ENCODE data around the gene CA6.
"Not testable (repeated sequence)": the region's sequence is repeated elsewhere in the genome, so short reads cannot be mapped to it uniquely, and the experiment has no call there.

Gene CA6

GRCh38 chr1:9006956-9007615 is 61.4 kb downstream of the CA6 start:
- DNase-seq: no peak

DNA sequence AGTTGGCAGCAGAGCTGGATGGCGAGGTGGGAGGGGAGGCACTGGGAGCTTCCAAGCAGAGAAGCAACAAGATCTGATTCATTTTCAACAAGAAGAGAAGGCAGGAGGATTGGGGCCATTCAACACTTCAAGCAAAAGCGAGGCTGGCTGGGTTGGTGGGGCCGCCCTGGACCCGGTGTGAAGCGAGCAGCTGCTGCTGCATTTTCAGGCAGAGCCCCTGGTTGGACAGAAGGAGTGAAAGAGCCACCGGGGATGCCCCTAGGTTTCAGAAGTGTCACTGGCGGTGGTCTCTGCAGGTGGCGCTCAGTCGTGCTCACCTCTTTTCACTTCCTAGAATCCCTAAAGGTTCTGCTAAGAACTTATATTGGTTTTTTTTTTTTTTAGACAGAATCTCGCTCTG is 62.6 kb downstream of the CA6 start:
- no peak for DNase-seq

DNA sequence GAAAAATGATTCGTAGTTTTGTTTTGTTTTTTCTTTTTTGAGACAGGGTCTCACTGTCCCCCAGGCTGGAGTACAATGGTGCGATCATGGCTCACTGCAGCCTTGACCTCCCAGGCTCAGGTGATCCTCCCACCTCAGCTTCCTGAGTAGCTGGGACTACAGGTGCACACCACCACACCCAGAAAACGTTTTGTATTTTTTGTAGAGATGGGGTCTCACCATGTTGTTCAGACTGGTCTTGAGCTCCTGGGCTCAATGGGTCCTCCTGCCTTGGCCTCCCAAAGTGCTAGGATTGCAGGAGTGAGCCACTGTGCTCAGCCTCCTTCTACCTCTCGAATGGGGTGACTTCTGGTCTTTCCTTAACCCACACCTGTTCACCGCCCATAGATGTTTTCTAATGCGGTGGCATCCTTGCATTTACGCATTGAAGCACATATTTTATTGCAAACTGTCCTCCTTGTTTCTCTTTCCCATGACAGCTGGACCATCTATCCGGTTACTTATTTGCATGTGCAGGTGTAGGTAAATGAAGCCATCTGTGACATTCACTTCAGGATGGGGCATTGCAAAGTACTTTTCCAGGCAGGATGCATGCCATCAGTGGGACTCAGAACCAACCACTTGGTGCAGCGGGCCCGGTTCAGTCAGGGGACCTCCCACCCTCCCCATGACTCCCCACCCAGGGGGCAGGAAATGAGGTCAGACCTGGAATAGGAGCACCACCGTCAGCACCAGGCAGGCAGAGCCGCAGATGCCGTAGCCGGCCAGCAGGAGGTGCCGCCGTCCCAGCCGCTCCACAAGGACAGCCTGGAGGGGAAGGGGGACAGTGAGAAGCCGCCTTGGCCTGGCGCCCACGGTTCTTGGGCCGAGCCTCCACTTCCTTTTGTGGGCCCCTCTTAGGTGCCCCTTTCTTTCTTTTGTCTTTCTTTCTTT is 64.0 kb downstream of the CA6 start:
- peak; percentile 43 to 54 for DNase-seq

- DNase-seq: no peak
These were observed 65.2 kb downstream of the CA6 start for GRCh38 chr1:9010781-9011323.

GRCh38 chr1:9013819-9014218 is 68.2 kb downstream of the CA6 start:
- DNase-seq: no peak

- no peak for DNase-seq
These were observed 69.1 kb downstream of the CA6 start for GRCh38 chr1:9014475-9015375.

- no peak for DNase-seq
These were observed 70.8 kb downstream of the CA6 start for GRCh38 chr1:9016455-9016854.

GRCh38 chr1:9018333-9018732 is 72.7 kb downstream of the CA6 start:
- no peak for DNase-seq

DNA sequence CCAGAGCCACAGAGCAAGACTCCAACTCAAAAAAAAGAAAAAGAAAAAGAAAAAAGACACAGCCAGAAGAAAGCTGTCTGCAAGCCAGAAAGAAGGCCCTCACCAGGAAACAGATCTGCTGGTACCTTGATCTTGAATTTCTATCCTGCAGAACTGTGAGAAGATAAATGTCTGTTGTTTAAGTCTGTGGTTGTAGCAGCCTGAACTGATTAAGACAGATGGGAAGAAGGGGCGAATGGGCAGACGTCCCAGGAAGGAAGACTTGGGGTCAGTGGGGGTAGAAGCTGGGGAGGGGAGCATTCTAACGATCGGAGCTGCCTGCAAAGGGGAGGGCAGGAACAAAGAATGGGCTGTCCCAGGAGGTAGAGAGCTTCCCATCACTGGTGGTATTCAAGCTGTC is 74.2 kb downstream of the CA6 start:
- DNase-seq: no peak

DNA sequence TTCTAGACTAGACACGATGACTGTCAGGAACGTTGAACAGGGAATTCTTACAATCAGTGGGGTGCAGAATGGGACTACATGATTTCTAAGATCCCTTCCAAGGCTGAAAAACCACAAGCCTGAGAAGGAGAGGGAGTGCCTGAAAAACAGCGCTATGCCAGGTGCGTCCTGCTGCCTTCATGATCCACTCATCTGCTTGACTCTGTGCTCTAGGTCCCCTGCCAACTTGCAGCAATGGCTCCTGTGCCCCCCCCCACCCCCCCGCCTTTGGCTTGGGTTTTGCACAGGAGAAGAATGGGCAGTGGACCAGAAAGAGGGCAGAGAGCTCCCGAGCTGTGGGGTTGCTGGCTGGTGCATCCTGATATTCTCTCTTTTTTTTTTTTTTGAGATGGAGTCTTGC is 74.6 kb downstream of the CA6 start:
- no peak for DNase-seq

DNA sequence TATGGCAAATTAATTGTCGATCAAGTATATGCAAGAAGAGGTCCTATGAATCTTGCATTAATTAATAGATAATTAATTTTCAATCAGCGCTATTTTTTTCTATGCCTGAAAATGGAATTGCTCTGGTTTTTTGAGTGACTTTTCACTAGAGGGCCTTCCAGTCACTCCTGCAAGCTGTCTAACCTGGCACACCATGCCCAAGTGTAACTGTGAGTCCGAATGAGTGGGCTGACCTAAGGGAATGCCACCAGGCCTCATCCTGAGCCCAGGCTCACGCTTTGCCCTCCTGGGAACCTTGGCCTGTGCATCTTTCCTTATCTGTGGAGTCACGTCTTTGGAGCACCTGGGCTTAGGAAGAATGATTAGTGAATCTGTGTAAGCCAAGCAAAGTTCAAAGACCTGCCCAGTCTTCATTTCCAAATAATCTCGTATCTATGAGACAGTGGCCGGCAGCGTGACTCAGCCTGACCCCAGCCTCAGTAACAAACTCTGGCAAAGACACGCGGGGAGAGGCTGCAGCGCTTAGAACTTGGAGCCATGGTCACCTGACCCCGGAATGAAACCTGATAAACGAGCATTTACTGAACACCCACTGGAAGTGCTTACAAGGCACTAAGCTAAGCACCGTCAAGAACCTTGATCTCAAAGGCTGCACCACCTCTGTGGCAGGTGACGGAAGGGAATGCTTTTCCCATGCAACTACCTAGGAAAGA is 76.5 kb downstream of the CA6 start:
- not testable (repeated sequence) for DNase-seq

- no peak for DNase-seq
These were observed 77.1 kb downstream of the CA6 start for GRCh38 chr1:9022773-9023172.
